Gastroesophageal sphincter (tissue), 4 donors: ENCODE results near the gene FRMD1. TPM values are rescaled to one million over a fixed set of nuclear protein-coding genes. Genes with fewer than 3 reads are reported as not detected.

Experiments used
- ATAC-seq: fragments of 150-250 bp; one replicate; pipeline ENCODE4 v1.9.1; 2016; ENCODE audit warnings: mild to moderate bottlenecking, moderate library complexity
- H3K27ac ChIP-seq, 4 donors: fragments of 200-600 bp; sonication (generic) in 3 of 4; 1 replicate in 3 of 4; 2 replicates in 1 of 4; pipeline ENCODE4 v1.5.1; 2016 to 2019
- H3K27me3 ChIP-seq: fragments of 200-600 bp; sonication (generic); one replicate; pipeline ENCODE4 v1.5.1; 2019
- H3K36me3 ChIP-seq, 2 donors: fragments of 200-600 bp; sonication (generic); one replicate each; pipeline ENCODE4 v1.5.1; 2019; ENCODE audit warnings: control low read depth in 1 of 2
- H3K4me1 ChIP-seq, 3 donors: fragments of 200-600 bp; sonication (generic); 1 replicate in 2 of 3; 2 replicates in 1 of 3; pipeline ENCODE4 v1.5.1; 2016 to 2019; ENCODE audit warnings: control low read depth in 2 of 3
- H3K4me3 ChIP-seq, 2 donors: fragments of 200-600 bp; sonication (generic); one replicate each; pipeline ENCODE4 v1.5.1; 2019; ENCODE audit warnings: mild to moderate bottlenecking in 1 of 2, moderate library complexity in 1 of 2
- H3K9me3 ChIP-seq, 3 donors: fragments of 200-600 bp; sonication (generic); one replicate each; pipeline ENCODE4 v1.5.1; 2017 to 2019; ENCODE audit warnings: control low read depth in 2 of 3
- EP300 ChIP-seq: sonication (generic); formaldehyde crosslinking; IDR thresholded peaks from one replicate; pipeline ENCODE4 v1.6.1; 2017; ENCODE audit warnings: antibody characterized with exemption, mild to moderate bottlenecking
- POLR2A ChIP-seq, 2 donors: fragments of 450-650 bp; IDR thresholded peaks; one replicate each; pipeline ENCODE4 v1.6.1; 2017; ENCODE audit warnings: antibody characterized with exemption in 2 of 2, mild to moderate bottlenecking in 2 of 2, moderate library complexity in 1 of 2
- POLR2AphosphoS5 ChIP-seq: sonication (generic); formaldehyde crosslinking; IDR thresholded peaks from one replicate; pipeline ENCODE4 v1.6.1; 2017; ENCODE audit warnings: antibody characterized with exemption
- WGBS, 2 donors: methylation state at CpG; one replicate each; pipeline ENCODE4 v1.1.5; 2018; ENCODE audit warnings: low coverage in 1 of 2; 5-methylcytosine and 5-hydroxymethylcytosine counted together
- total RNA-seq, 4 donors: library from RNA; depleted of rRNA; stranded (reverse); fragments of >200 nt; gene quantifications; one replicate each; pipeline ENCODE4 v1.1.0, GENCODE V29; 2016
- TF ChIP-seq, protein P1 (sequence below), 4 experiments: fragments of 200-600 bp in 2 of 4; fragments of 450-650 bp in 2 of 4; sonication (generic) in 1 of 4; IDR thresholded peaks; one replicate each; pipeline ENCODE4 v1.5.1; 2017 to 2019; ENCODE audit warnings: antibody characterized with exemption in 4 of 4, mild to moderate bottlenecking in 2 of 4, moderate library complexity in 2 of 4

Gene FRMD1
- total RNA-seq, 4 donors from 2014 or later, result 0.10 to 0.54 (median 0.23) TPM; not detected in 1

GRCh38 chr6:168106633-168107005 lies 27.6 kb upstream of the FRMD1 start:
- Histone ChIP-seq H3K4me1 (peaks cover 0 to 15% (median 1%) of the 10 kb centered on the region in 3 donors), H3K27ac (no peak overlapping the region), H3K4me3 (no peak overlapping the region), H3K27me3 (peaks cover 23% of the 10 kb centered on the region), H3K36me3 (no peaks in the 10 kb centered on the region), H3K9me3 (no peaks in the 10 kb centered on the region)
- 89 to 100% methylated on average over 1 to 3 of the region's 3 CpGs for WGBS, 2 donors
- no peak for ATAC-seq
- TF ChIP-seq EP300 (no peak), POLR2AphosphoS5 (no peak), POLR2A (IDR thresholded peaks at IDR 0.05) (no peak)
- TF ChIP-seq, protein P1, sequence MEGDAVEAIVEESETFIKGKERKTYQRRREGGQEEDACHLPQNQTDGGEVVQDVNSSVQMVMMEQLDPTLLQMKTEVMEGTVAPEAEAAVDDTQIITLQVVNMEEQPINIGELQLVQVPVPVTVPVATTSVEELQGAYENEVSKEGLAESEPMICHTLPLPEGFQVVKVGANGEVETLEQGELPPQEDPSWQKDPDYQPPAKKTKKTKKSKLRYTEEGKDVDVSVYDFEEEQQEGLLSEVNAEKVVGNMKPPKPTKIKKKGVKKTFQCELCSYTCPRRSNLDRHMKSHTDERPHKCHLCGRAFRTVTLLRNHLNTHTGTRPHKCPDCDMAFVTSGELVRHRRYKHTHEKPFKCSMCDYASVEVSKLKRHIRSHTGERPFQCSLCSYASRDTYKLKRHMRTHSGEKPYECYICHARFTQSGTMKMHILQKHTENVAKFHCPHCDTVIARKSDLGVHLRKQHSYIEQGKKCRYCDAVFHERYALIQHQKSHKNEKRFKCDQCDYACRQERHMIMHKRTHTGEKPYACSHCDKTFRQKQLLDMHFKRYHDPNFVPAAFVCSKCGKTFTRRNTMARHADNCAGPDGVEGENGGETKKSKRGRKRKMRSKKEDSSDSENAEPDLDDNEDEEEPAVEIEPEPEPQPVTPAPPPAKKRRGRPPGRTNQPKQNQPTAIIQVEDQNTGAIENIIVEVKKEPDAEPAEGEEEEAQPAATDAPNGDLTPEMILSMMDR (IDR thresholded peaks at IDR 0.05), result no peak

DNA sequence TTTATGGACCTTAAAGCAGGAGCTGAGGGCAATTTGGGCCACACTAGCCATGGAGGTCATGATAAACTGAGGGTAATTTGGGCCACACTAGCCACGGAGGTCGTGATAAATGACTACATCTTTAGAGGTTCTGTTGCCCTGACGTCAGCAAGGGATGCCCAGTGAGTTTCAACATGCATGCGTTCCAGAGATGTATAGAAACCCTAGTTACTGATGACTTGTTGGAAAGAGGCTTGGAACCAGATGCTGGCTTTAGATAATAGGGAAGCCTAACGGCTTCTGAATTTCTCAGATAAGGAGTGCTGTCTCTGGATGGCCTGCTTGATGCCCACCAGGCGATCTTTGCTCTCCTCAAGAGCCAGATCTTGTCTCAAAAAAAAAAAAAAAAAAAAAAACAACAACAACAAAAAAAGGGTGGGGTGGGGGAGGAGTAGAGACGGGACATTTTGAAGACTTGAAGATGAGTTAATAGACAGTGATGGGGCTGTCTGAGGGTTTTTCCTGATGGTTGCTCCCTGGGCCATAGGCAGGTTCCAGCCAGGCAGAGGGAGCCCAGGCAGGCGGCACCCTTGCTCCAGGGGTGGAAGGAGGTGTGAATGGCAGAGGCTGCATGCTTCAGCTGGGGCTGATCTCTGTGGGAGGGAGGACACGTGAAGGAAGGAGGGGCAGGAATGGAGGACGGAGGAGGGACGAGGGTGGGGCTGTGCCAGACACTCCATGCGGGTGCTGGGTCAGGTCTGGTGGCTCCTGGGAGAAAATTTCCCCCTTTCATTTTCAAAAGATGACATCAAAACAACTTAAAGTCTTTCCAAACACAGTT lies 27.0 kb upstream of the FRMD1 start:
- WGBS, 2 donors, result 75 to 76% methylated on average over 10 to 11 of the region's 12 CpGs
- Histone ChIP-seq H3K4me3 (no peak overlapping the region), H3K36me3 (no peaks in the 10 kb centered on the region), H3K9me3 (no peaks in the 10 kb centered on the region), H3K27ac (no peak overlapping the region), H3K27me3 (peaks cover 29% of the 10 kb centered on the region), H3K4me1 (peaks cover 0 to 21% (median 7%) of the 10 kb centered on the region in 3 donors)
- no peak for ATAC-seq
- TF ChIP-seq, protein P1 (IDR thresholded peaks at IDR 0.05), result no peak
- TF ChIP-seq POLR2AphosphoS5 (no peak), POLR2A (IDR thresholded peaks at IDR 0.05) (no peak), EP300 (no peak)

GRCh38 chr6:168104636-168105035 lies 25.6 kb upstream of the FRMD1 start:
- Histone ChIP-seq H3K27me3 (peaks cover 43% of the 10 kb centered on the region), H3K4me3 (no peak overlapping the region), H3K27ac (no peak overlapping the region), H3K4me1 (peaks cover 0 to 23% (median 7%) of the 10 kb centered on the region in 3 donors), H3K9me3 (no peaks in the 10 kb centered on the region), H3K36me3 (no peaks in the 10 kb centered on the region)
- TF ChIP-seq, protein P1 (IDR thresholded peaks at IDR 0.05), result no peak
- TF ChIP-seq EP300, result no peak
- TF ChIP-seq POLR2A (IDR thresholded peaks at IDR 0.05), result no peak
- TF ChIP-seq POLR2AphosphoS5, result no peak
- 86 to 100% methylated on average over 1 to 9 of the region's 10 CpGs for WGBS, 2 donors
- no peak for ATAC-seq

GRCh38 chr6:168103050-168103830 lies 24.2 kb upstream of the FRMD1 start:
- Histone ChIP-seq H3K4me3 (no peak overlapping the region), H3K4me1 (peaks cover 0 to 24% (median 7%) of the 10 kb centered on the region in 3 donors), H3K9me3 (no peaks in the 10 kb centered on the region), H3K27ac (no peak overlapping the region), H3K36me3 (no peaks in the 10 kb centered on the region), H3K27me3 (peaks cover 55% of the 10 kb centered on the region)
- WGBS, 2 donors, result 71 to 81% methylated on average over 10 to 18 of the region's 19 CpGs
- TF ChIP-seq, protein P1 (IDR thresholded peaks at IDR 0.05), result no peak
- TF ChIP-seq POLR2A (IDR thresholded peaks at IDR 0.05) (no peak), EP300 (no peak), POLR2AphosphoS5 (no peak)
- no peak for ATAC-seq
